ENCODE data around the gene JAKMIP2. TPM values are rescaled to one million over a fixed set of nuclear protein-coding genes. Genes with fewer than 3 reads are reported as not detected.

Gene JAKMIP2
- total RNA-seq, 3 donors from 2014 or later (not counting 1 experiment from before 2014, with no cell fraction given), result 12.2 to 16.1 (median 14.9) TPM

DNA sequence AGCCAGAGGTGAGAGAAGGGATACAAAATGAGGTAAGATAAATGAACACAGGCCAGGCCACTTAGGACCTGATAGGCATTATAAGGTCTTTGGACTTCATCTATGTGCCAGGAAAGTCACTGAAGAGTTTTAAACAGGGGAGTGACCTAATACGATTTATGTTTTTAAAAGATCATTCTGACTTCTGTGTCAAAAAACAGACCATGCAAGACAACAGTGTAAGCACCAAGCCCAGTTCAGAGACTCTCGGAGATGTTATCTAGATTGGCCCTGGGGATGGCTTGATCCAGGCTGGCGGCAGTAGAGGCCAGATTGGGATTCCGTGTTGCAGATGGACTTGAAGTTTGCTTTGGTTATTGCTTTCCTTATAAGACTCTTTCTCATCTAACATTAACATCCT lies 229.6 kb downstream of the JAKMIP2 start:
- Histone ChIP-seq H3K36me3 (ENCODE audit: control insufficient read depth, insufficient read depth, low read length) (no peaks in the 10 kb centered on the region), H3K4me3 (ENCODE audit: low read length) (no peak overlapping the region), H3K4me1 (ENCODE audit: control insufficient read depth, insufficient read depth, low read length) (no peaks in the 10 kb centered on the region), H3K27me3 (ENCODE audit: control insufficient read depth, insufficient read depth, low read length) (peaks cover 2% of the 10 kb centered on the region), H3K27ac (ENCODE audit: low read length) (no peak overlapping the region), H3K9me3 (ENCODE audit: control insufficient read depth, insufficient read depth, low read length) (no peaks in the 10 kb centered on the region)
- TF ChIP-seq, protein P1, sequence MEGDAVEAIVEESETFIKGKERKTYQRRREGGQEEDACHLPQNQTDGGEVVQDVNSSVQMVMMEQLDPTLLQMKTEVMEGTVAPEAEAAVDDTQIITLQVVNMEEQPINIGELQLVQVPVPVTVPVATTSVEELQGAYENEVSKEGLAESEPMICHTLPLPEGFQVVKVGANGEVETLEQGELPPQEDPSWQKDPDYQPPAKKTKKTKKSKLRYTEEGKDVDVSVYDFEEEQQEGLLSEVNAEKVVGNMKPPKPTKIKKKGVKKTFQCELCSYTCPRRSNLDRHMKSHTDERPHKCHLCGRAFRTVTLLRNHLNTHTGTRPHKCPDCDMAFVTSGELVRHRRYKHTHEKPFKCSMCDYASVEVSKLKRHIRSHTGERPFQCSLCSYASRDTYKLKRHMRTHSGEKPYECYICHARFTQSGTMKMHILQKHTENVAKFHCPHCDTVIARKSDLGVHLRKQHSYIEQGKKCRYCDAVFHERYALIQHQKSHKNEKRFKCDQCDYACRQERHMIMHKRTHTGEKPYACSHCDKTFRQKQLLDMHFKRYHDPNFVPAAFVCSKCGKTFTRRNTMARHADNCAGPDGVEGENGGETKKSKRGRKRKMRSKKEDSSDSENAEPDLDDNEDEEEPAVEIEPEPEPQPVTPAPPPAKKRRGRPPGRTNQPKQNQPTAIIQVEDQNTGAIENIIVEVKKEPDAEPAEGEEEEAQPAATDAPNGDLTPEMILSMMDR (IDR thresholded peaks at IDR 0.05), result no peak
- H3K4me1 Mint-ChIP-seq, result no peaks in the 10 kb centered on the region
- H3K27me3 Mint-ChIP-seq (ENCODE audit: low read depth in 2 of 2), result peaks cover 5 to 20% of the 10 kb centered on the region in 2 donors
- 94% methylated on average over 4 of the region's 4 CpGs for WGBS (ENCODE audit: insufficient coverage)
- no peaks in the 10 kb centered on the region for H3K36me3 Mint-ChIP-seq
- ATAC-seq (no peak), DNase-seq (no peak)
- peaks cover 0 to 3% of the 10 kb centered on the region in 2 donors for H3K9me3 Mint-ChIP-seq
- intact Hi-C loops (cut with micrococcal nuclease), result no loop called here
- H3K4me3 Mint-ChIP-seq, result no peak overlapping the region
- H3K27ac Mint-ChIP-seq, result no peak overlapping the region

- no peak overlapping the region for H3K4me3 Mint-ChIP-seq
- no peaks in the 10 kb centered on the region for H3K36me3 ChIP-seq (ENCODE audit: control insufficient read depth, insufficient read depth, low read length)
- H3K36me3 Mint-ChIP-seq, result no peaks in the 10 kb centered on the region
- no peaks in the 10 kb centered on the region for H3K4me1 ChIP-seq (ENCODE audit: control insufficient read depth, insufficient read depth, low read length)
- TF ChIP-seq, protein P1 (IDR thresholded peaks at IDR 0.05), result no peak
- peaks cover 5 to 20% of the 10 kb centered on the region in 2 donors for H3K27me3 Mint-ChIP-seq (ENCODE audit: low read depth in 2 of 2)
- WGBS (ENCODE audit: insufficient coverage), result no CpG with 5 or more reads among the region's 1 CpG
- H3K27me3 ChIP-seq (ENCODE audit: control insufficient read depth, insufficient read depth, low read length), result peaks cover 2% of the 10 kb centered on the region
- H3K27ac ChIP-seq (ENCODE audit: low read length), result no peak overlapping the region
- H3K4me1 Mint-ChIP-seq, result no peaks in the 10 kb centered on the region
- intact Hi-C loops (cut with micrococcal nuclease), result no loop called here
- H3K4me3 ChIP-seq (ENCODE audit: low read length), result no peak overlapping the region
- DNase-seq (no peak), ATAC-seq (no peak)
- H3K9me3 Mint-ChIP-seq, result peaks cover 0 to 3% of the 10 kb centered on the region in 2 donors
- H3K9me3 ChIP-seq (ENCODE audit: control insufficient read depth, insufficient read depth, low read length), result no peaks in the 10 kb centered on the region
- H3K27ac Mint-ChIP-seq, result no peak overlapping the region
Measured at GRCh38 chr5:147551677-147552076, 230.9 kb downstream of the JAKMIP2 start.

DNA sequence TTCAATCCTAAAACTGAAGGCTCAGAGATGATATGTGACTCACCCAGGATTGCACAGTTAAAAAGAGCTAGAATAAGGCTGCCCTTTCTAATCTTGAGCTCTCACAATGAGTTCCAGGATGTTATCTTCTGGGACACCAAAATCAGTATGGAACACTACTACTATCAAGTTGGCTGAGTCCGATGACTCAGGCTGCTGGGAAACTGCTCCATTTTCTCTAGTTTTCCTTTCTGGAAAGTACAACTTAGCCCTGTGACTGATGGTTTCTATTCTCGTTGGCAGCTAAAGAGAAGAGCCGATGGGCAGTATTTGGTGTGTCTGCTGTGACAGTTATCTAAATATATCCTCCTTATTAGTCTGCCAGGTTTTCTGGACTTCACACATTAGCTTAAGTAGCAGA lies 234.8 kb downstream of the JAKMIP2 start:
- peaks cover 2% of the 10 kb centered on the region for H3K27me3 ChIP-seq (ENCODE audit: control insufficient read depth, insufficient read depth, low read length)
- no peak overlapping the region for H3K4me3 ChIP-seq (ENCODE audit: low read length)
- no peaks in the 10 kb centered on the region for H3K36me3 ChIP-seq (ENCODE audit: control insufficient read depth, insufficient read depth, low read length)
- Mint-ChIP-seq H3K9me3 (peaks cover 0 to 3% of the 10 kb centered on the region in 2 donors), H3K27ac (no peak overlapping the region), H3K36me3 (no peaks in the 10 kb centered on the region), H3K27me3 (ENCODE audit: low read depth in 2 of 2) (peaks cover 8 to 20% of the 10 kb centered on the region in 2 donors), H3K4me1 (no peaks in the 10 kb centered on the region), H3K4me3 (no peak overlapping the region)
- TF ChIP-seq, protein P1 (IDR thresholded peaks at IDR 0.05), result no peak
- H3K4me1 ChIP-seq (ENCODE audit: control insufficient read depth, insufficient read depth, low read length), result no peaks in the 10 kb centered on the region
- no peaks in the 10 kb centered on the region for H3K9me3 ChIP-seq (ENCODE audit: control insufficient read depth, insufficient read depth, low read length)
- ATAC-seq, result no peak
- no peak overlapping the region for H3K27ac ChIP-seq (ENCODE audit: low read length)
- no peak for DNase-seq
- intact Hi-C loops (cut with micrococcal nuclease), result no loop called here
- WGBS (ENCODE audit: insufficient coverage), result 82% methylated on average over 2 of the region's 3 CpGs

GRCh38 chr5:147544556-147544955 lies 238.0 kb downstream of the JAKMIP2 start:
- Histone ChIP-seq H3K4me1 (ENCODE audit: control insufficient read depth, insufficient read depth, low read length) (no peaks in the 10 kb centered on the region), H3K27ac (ENCODE audit: low read length) (no peak overlapping the region), H3K4me3 (ENCODE audit: low read length) (no peak overlapping the region), H3K27me3 (ENCODE audit: control insufficient read depth, insufficient read depth, low read length) (peaks cover 2% of the 10 kb centered on the region), H3K9me3 (ENCODE audit: control insufficient read depth, insufficient read depth, low read length) (no peaks in the 10 kb centered on the region), H3K36me3 (ENCODE audit: control insufficient read depth, insufficient read depth, low read length) (no peaks in the 10 kb centered on the region)
- Mint-ChIP-seq H3K27ac (no peak overlapping the region), H3K4me1 (no peaks in the 10 kb centered on the region), H3K27me3 (ENCODE audit: low read depth in 2 of 2) (peaks cover 10 to 18% of the 10 kb centered on the region in 2 donors), H3K4me3 (no peak overlapping the region), H3K36me3 (no peaks in the 10 kb centered on the region), H3K9me3 (peaks cover 0 to 2% of the 10 kb centered on the region in 2 donors)
- intact Hi-C loops (cut with micrococcal nuclease), result no loop called here
- 22% methylated on average over 4 of the region's 5 CpGs for WGBS (ENCODE audit: insufficient coverage)
- TF ChIP-seq, protein P1 (IDR thresholded peaks at IDR 0.05), result no peak
- DNase-seq (no peak), ATAC-seq (no peak)
